SH-SY5Y (cell line): ENCODE results near the gene GPA33.

Experiments
- GATA2 ChIP-seq: IDR thresholded peaks from 2 replicates; pipeline ENCODE4 v1.6.1; 2011; ENCODE audit warnings: mild to moderate bottlenecking, low read depth, low read length
- GATA3 ChIP-seq: IDR thresholded peaks from 2 replicates; pipeline ENCODE4 v1.6.1; 2011; ENCODE audit warnings: low read depth, mild to moderate bottlenecking, low read length, moderate library complexity

Gene GPA33

GRCh38 chr1:167084757-167085156 lies 5.4 kb downstream of the GPA33 start:
- TF ChIP-seq GATA3 (no peak), GATA2 (no peak)

- no peak for TF ChIP-seq GATA2
- TF ChIP-seq GATA3, result no peak
Observed at GRCh38 chr1:167083871-167084270, 6.3 kb downstream of the GPA33 start.

- TF ChIP-seq GATA2 (no peak), GATA3 (no peak)
Observed at GRCh38 chr1:167083066-167083665, 7.0 kb downstream of the GPA33 start.

- TF ChIP-seq GATA3 (no peak), GATA2 (no peak)
Observed at GRCh38 chr1:167082511-167083027, 7.6 kb downstream of the GPA33 start.

GRCh38 chr1:167081594-167082156 lies 8.5 kb downstream of the GPA33 start:
- TF ChIP-seq GATA2 (no peak), GATA3 (no peak)

- no peak for TF ChIP-seq GATA2
- no peak for TF ChIP-seq GATA3
Observed at GRCh38 chr1:167077868-167078210, 12.3 kb downstream of the GPA33 start.

- TF ChIP-seq GATA3, result no peak
- TF ChIP-seq GATA2, result no peak
Observed at GRCh38 chr1:167077128-167077867, 12.9 kb downstream of the GPA33 start.

GRCh38 chr1:167076136-167076710 lies 14.0 kb downstream of the GPA33 start:
- TF ChIP-seq GATA2 (no peak), GATA3 (no peak)

- TF ChIP-seq GATA3 (no peak), GATA2 (no peak)
Observed at GRCh38 chr1:167071286-167071685, 18.9 kb downstream of the GPA33 start.

- TF ChIP-seq GATA2 (no peak), GATA3 (no peak)
Observed at GRCh38 chr1:167068761-167069160, 21.4 kb downstream of the GPA33 start.

- no peak for TF ChIP-seq GATA2
- TF ChIP-seq GATA3, result no peak
Observed at GRCh38 chr1:167067904-167068303, 22.3 kb downstream of the GPA33 start.

GRCh38 chr1:167066333-167067122 lies 23.6 kb downstream of the GPA33 start:
- no peak for TF ChIP-seq GATA3
- no peak for TF ChIP-seq GATA2

GRCh38 chr1:167065471-167065870 lies 24.7 kb downstream of the GPA33 start:
- no peak for TF ChIP-seq GATA2

- TF ChIP-seq GATA3 (no peak), GATA2 (no peak)
Observed at GRCh38 chr1:167064621-167065020, 25.6 kb downstream of the GPA33 start.

GRCh38 chr1:167061073-167061464 lies 29.1 kb downstream of the GPA33 start:
- no peak for TF ChIP-seq GATA2
- TF ChIP-seq GATA3, result no peak
